ENCODE results near the gene ZNF335.

GRCh38 chr20:45959956-45960630, 11.9 kb downstream of the ZNF335 start:
- TF ChIP-seq GATA2 (IDR thresholded peaks at IDR 0.05; ENCODE audit: low read depth, low read length) (no peak), GATA3 (IDR thresholded peaks at IDR 0.05; ENCODE audit: low read depth, low read length) (no peak)

Data from SH-SY5Y (cell line).